Measurements from ENCODE around the gene USP37.

The USP37 gene

DNA sequence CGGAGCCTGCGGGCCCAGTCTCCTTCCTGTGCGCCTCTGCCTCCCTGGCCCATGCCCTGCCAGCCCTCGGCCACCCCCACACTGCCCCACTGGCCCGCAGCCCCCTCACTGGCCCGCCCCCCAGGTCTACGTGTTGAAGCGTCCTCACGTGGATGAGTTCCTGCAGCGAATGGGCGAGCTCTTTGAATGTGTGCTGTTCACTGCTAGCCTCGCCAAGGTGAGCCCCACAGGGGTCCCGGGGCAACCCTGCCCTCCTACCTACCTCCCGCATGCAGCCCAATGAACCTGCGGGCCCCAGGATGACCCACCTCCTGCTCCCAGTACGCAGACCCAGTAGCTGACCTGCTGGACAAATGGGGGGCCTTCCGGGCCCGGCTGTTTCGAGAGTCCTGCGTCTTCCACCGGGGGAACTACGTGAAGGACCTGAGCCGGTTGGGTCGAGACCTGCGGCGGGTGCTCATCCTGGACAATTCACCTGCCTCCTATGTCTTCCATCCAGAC is 165.2 kb downstream of the USP37 start:
- no peak for DNase-seq (ENCODE audit: low read depth)

DNA sequence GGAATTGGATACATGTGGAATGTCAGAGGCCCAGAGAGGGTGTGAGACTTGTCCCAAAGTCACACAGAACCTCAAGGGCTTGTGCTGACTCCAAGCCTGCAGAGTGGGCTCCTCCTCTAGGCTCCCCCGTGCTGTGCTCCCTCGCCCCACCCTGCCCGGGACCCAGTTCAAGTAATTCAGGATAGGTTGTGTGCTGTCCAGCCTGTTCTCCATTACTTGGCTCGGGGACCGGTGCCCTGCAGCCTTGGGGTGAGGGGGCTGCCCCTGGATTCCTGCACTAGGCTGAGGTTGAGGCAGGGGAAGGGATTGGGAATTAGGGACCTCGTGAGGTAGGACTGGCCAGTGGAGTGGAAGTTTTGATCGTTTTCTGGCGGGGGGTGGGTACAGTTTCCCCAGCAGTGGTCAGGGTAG is 165.7 kb downstream of the USP37 start:
- DNase-seq (ENCODE audit: low read depth), result no peak

DNA sequence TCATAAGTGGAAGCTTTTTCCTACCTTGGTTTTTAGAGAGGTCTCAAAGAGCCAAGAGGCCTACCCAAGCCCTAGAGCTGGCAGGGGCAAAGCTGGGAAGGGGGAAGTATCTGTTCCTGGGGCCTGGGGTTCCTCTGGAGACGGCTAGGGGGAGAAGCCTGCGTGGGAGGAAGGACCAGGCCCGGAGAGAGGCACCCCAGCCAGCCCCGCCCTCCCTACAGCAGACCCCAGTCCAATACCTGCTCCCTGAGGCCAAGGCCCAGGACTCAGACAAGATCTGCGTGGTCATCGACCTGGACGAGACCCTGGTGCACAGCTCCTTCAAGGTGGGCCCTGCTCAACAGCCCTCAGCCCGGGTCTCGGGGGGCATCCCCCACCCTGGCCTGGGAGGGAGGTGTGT is 166.3 kb downstream of the USP37 start:
- no peak for DNase-seq (ENCODE audit: low read depth)

DNA sequence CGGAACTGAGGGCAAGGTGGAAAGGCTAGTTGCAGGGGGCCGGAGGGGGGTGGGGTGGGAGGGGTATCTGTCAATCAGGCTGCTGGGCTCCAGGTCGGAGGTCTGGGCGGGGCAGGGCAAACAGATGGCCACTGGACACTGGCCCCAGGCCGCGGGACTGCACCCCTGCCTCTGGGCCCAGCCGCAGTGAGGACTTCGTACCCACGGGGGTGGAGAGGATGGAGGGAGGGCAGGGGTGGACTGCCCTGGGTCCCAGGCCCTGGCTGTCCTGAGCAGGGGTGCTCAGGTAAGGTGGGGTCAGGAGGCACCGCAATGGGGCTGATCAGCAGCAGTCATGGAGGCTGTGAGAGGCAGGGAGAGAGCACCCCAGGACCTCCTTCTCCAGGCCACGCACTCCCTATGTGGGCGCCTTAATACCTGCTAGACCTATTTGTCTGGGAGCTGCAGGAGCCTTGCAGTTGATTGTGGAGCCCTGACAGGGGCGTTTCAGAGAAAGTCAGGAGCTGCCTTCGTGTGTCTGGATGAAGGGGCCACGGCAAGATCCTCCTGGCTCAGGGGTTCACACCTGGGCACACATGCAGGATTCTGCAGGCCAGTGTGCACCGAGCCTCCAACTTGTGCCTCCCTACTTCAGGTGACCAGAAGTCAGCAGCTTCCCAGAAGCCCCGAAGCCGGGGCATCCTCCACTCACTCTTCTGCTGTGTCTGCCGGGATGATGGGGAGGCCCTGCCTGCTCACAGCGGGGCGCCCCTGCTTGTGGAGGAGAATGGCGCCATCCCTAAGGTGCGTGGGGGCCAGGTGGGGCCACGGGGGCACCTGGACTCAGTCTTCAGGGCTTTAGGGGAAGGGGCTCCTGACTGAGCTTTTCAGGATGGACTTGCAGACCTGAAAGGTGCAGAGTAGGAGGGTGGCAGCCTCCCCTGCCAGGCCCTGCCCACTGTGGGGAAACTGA is 166.9 kb downstream of the USP37 start:
- no peak for DNase-seq (ENCODE audit: low read depth)
